GM12873 (cell line): ENCODE measurements around the gene RSPH1.

Source experiments
- CTCF ChIP-seq: IDR thresholded peaks from 2 replicates; pipeline ENCODE4 v1.5.1; 2012; ENCODE audit warnings: low read depth, mild to moderate bottlenecking, moderate library complexity, low read length, control low read depth; ENCODE audit not compliant: insufficient read depth; ENCODE audit errors: missing control alignments

The RSPH1 gene

GRCh38 chr21:42432695-42433094 lies 63.3 kb downstream of the RSPH1 start:
- no peak for TF ChIP-seq CTCF

- no peak for TF ChIP-seq CTCF
These were observed 64.8 kb downstream of the RSPH1 start for GRCh38 chr21:42431196-42431595.

- TF ChIP-seq CTCF = no peak
These were observed 65.5 kb downstream of the RSPH1 start for GRCh38 chr21:42430521-42430920.

- no peak for TF ChIP-seq CTCF
These were observed 66.2 kb downstream of the RSPH1 start for GRCh38 chr21:42429856-42430255.

- TF ChIP-seq CTCF = no peak
These were observed 67.0 kb downstream of the RSPH1 start for GRCh38 chr21:42429021-42429420.

GRCh38 chr21:42427809-42428419 lies 68.1 kb downstream of the RSPH1 start:
- TF ChIP-seq CTCF = no peak

GRCh38 chr21:42426876-42427480 lies 69.0 kb downstream of the RSPH1 start:
- no peak for TF ChIP-seq CTCF
